Ovary (tissue), 3 donors: ENCODE results near the gene GNGT1.

Experiments used
- POLR2A ChIP-seq: fragments of 450-650 bp; IDR thresholded peaks from one replicate; pipeline ENCODE4 v1.6.1; 2017; ENCODE audit warnings: antibody characterized with exemption, mild to moderate bottlenecking, moderate library complexity
- TF ChIP-seq, protein P1 (sequence below), 3 donors: fragments of 450-650 bp in 2 of 3; fragments of 200-600 bp in 1 of 3; IDR thresholded peaks; one replicate each; pipeline versions ENCODE4 v1.5.1 to v1.8.0; 2016 to 2022; ENCODE audit warnings: antibody characterized with exemption in 3 of 3, mild to moderate bottlenecking in 1 of 3
- donor health status: DM: no; HTN: no; CAD: no.

DNA sequence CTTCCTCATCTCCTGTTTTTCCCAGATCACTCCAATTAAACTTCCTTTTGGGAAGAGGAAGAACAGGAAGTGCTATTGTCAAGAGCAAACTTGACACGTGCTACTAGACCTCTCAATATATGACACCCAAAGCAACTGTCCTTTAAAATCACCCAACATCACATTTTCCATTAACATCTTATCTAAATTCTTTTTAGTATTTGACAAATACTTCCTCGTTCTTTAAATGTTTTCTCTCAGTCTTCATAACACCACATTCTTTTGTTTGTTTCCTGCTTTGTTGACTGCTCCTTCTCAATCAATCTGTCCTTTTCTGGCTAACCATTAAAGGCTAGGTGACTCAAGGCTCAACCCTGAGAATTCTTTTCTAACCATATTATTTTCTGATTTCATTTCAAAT is 8.7 kb upstream of the GNGT1 start:
- TF ChIP-seq, protein P1, sequence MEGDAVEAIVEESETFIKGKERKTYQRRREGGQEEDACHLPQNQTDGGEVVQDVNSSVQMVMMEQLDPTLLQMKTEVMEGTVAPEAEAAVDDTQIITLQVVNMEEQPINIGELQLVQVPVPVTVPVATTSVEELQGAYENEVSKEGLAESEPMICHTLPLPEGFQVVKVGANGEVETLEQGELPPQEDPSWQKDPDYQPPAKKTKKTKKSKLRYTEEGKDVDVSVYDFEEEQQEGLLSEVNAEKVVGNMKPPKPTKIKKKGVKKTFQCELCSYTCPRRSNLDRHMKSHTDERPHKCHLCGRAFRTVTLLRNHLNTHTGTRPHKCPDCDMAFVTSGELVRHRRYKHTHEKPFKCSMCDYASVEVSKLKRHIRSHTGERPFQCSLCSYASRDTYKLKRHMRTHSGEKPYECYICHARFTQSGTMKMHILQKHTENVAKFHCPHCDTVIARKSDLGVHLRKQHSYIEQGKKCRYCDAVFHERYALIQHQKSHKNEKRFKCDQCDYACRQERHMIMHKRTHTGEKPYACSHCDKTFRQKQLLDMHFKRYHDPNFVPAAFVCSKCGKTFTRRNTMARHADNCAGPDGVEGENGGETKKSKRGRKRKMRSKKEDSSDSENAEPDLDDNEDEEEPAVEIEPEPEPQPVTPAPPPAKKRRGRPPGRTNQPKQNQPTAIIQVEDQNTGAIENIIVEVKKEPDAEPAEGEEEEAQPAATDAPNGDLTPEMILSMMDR (IDR thresholded peaks at IDR 0.05), result no peak
- TF ChIP-seq POLR2A, result no peak
